Uterus (tissue), 2 donors: ENCODE measurements around the gene LLGL2.

Experiments
- POLR2A ChIP-seq, 2 donors: fragments of 450-650 bp; IDR thresholded peaks; one replicate each; pipeline ENCODE4 v1.6.1; 2016; ENCODE audit warnings: antibody characterized with exemption in 2 of 2, mild to moderate bottlenecking in 1 of 2, moderate library complexity in 1 of 2
- TF ChIP-seq, protein P1 (sequence below), 4 experiments: fragments of 200-600 bp in 2 of 4; fragments of 450-650 bp in 2 of 4; sonication (generic) in 2 of 4; IDR thresholded peaks; one replicate each; pipeline ENCODE4 v1.5.1; 2016 to 2019; ENCODE audit warnings: antibody characterized with exemption in 4 of 4, mild to moderate bottlenecking in 2 of 4, moderate library complexity in 1 of 4

DNA sequence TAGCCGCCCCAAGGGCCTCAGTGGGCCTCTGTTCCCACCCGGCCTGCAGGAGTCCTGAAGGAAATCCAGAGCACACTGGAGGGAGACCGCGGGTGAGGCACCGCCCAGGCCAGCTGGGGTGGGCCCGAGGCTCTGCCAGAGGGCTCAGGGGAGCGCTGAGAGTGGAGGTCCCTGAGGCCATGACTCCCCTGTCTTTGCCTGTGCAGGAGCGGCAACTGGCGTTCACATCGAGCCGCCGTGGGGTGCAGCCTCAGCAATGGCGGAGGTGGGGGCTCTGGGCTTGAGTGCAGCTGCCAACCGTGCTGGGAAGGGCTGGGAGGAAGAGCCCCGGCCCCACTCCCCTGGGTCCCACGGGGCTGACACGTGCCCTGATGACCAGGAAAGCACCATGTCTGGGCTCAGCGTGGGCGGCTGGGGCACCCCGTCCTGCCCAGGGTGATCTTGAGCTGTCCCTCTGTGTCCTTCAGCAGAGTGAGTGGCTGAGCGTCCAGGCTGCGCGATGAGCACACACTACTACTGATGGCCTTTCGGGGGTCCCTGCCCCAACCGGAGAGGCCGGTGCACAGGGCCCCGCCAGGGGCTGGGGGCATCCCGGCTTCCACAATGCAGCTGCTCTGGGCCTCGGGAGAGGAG lies 49.0 kb downstream of the LLGL2 start:
- TF ChIP-seq, protein P1, sequence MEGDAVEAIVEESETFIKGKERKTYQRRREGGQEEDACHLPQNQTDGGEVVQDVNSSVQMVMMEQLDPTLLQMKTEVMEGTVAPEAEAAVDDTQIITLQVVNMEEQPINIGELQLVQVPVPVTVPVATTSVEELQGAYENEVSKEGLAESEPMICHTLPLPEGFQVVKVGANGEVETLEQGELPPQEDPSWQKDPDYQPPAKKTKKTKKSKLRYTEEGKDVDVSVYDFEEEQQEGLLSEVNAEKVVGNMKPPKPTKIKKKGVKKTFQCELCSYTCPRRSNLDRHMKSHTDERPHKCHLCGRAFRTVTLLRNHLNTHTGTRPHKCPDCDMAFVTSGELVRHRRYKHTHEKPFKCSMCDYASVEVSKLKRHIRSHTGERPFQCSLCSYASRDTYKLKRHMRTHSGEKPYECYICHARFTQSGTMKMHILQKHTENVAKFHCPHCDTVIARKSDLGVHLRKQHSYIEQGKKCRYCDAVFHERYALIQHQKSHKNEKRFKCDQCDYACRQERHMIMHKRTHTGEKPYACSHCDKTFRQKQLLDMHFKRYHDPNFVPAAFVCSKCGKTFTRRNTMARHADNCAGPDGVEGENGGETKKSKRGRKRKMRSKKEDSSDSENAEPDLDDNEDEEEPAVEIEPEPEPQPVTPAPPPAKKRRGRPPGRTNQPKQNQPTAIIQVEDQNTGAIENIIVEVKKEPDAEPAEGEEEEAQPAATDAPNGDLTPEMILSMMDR (IDR thresholded peaks at IDR 0.05), result no peak
- no peak for TF ChIP-seq POLR2A (IDR thresholded peaks at IDR 0.05)
